PC-9 (cell line): ENCODE data around the gene WTIP.

Experiments
- CTCF ChIP-seq: fragments of 200-600 bp; sonication (generic); conservative IDR thresholded peaks from 2 replicates; pipeline ENCODE4 v1.6.1; 2017; ENCODE audit warnings: mixed run types, antibody characterized with exemption, mild to moderate bottlenecking, moderate library complexity
- EZH2 ChIP-seq: fragments of 200-600 bp; sonication (generic); IDR thresholded peaks from 2 replicates; pipeline ENCODE4 v1.8.0; 2017; ENCODE audit warnings: antibody characterized with exemption, low read depth

- TF ChIP-seq CTCF = no peak
- TF ChIP-seq EZH2 = no peak
These were observed 26.9 kb upstream of the WTIP start for GRCh38 chr19:34454685-34455084.
